HG03039 (cell line): ENCODE data around the gene SOWAHA.
"Not testable (repeated sequence)": the region's sequence is repeated elsewhere in the genome, so short reads cannot be mapped to it uniquely, and the experiment has no call there.

Experiments
- ATAC-seq: cut with Tn5 transposase; IDR thresholded peaks from one replicate; pipeline ENCODE4 v1.9.1; 2021; ENCODE audit warnings: mild to moderate bottlenecking, moderate library complexity; ENCODE audit not compliant: unreplicated experiment

Gene SOWAHA

GRCh38 chr5:132806804-132807162, 6.3 kb upstream of the SOWAHA start:
- not testable (repeated sequence) for ATAC-seq

GRCh38 chr5:132807163-132807838, 5.8 kb upstream of the SOWAHA start:
- ATAC-seq, result no peak

- ATAC-seq, result no peak
Measured at GRCh38 chr5:132808448-132808847, 4.7 kb upstream of the SOWAHA start.

- no peak for ATAC-seq
Measured at GRCh38 chr5:132808866-132809265, 4.2 kb upstream of the SOWAHA start.

- ATAC-seq, result no peak
Measured at GRCh38 chr5:132810605-132811004, 2.5 kb upstream of the SOWAHA start.

- no peak for ATAC-seq
Measured at GRCh38 chr5:132812123-132812765, 858 bp upstream of the SOWAHA start.

GRCh38 chr5:132813599-132814502, 749 bp downstream of the SOWAHA start:
- no peak for ATAC-seq

GRCh38 chr5:132814503-132815294, 1.6 kb downstream of the SOWAHA start:
- ATAC-seq, result no peak

- ATAC-seq, result no peak
Measured at GRCh38 chr5:132815454-132815853, 2.4 kb downstream of the SOWAHA start.

- no peak for ATAC-seq
Measured at GRCh38 chr5:132816083-132816482, 3.0 kb downstream of the SOWAHA start.

GRCh38 chr5:132816554-132816953, 3.5 kb downstream of the SOWAHA start:
- no peak for ATAC-seq

- no peak for ATAC-seq
Measured at GRCh38 chr5:132817011-132817410, 3.9 kb downstream of the SOWAHA start.

- no peak for ATAC-seq
Measured at GRCh38 chr5:132819468-132819867, 6.4 kb downstream of the SOWAHA start.

GRCh38 chr5:132820162-132820754, 7.2 kb downstream of the SOWAHA start:
- ATAC-seq, result no peak

GRCh38 chr5:132821350-132821749, 8.2 kb downstream of the SOWAHA start:
- ATAC-seq, result no peak

GRCh38 chr5:132821791-132822190, 8.7 kb downstream of the SOWAHA start:
- no peak for ATAC-seq

GRCh38 chr5:132822650-132823480, 9.8 kb downstream of the SOWAHA start:
- ATAC-seq, result no peak

GRCh38 chr5:132823481-132824050, 10.5 kb downstream of the SOWAHA start:
- no peak for ATAC-seq

GRCh38 chr5:132824426-132824825, 11.3 kb downstream of the SOWAHA start:
- ATAC-seq, result no peak
